Fibroblast of lung (primary cell): ENCODE measurements around the gene AKR1C3.

Experiments
- EZH2 ChIP-seq: IDR thresholded peaks from 2 replicates; pipeline ENCODE4 v1.5.1; 2012; ENCODE audit warnings: low read length, control low read depth, mild to moderate bottlenecking; ENCODE audit errors: missing control alignments
- TF ChIP-seq, protein P1 (sequence below), 2 donors: IDR thresholded peaks in 1 of 2; conservative IDR thresholded peaks in 1 of 2; 1 replicate in 1 of 2; 2 replicates in 1 of 2; pipeline ENCODE4 v1.5.1; 2011 to 2012; ENCODE audit warnings: low read length in 2 of 2, control low read depth in 1 of 2, inconsistent platforms in 1 of 2, low read depth in 1 of 2, mild to moderate bottlenecking in 1 of 2

DNA sequence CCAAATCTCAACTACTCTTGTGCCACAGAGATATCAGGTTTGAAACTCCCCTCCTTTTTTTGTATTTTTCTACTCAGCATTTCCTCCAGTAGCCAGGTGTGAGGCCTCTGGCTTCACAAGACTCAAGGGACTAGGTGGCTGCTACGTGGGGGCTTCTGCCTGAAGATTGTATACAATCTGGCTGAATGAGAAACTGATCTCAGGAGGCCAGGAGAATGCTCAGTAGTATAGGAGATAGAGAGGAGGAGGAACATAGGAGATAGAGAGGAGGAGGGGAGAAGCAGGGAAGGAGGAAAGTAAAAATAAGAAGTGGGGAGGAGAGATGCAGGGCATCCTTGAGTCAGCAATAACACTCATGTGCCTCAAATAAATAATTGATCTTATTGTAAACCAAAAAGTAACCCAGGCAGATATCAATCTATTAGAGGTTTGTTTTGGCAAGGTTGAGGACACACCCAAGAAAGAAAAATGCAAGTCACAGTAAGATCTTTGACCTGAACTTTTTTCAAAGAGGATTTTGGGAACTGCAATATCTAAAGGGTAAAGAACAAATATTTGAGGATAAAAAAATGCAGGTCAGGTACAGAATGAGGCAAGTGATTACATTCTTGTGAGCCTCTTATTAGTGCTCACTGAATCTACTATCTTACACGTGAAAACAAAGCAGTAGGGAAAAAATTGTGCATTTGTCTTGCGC, 53.9 kb downstream of the AKR1C3 start:
- TF ChIP-seq, protein P1, sequence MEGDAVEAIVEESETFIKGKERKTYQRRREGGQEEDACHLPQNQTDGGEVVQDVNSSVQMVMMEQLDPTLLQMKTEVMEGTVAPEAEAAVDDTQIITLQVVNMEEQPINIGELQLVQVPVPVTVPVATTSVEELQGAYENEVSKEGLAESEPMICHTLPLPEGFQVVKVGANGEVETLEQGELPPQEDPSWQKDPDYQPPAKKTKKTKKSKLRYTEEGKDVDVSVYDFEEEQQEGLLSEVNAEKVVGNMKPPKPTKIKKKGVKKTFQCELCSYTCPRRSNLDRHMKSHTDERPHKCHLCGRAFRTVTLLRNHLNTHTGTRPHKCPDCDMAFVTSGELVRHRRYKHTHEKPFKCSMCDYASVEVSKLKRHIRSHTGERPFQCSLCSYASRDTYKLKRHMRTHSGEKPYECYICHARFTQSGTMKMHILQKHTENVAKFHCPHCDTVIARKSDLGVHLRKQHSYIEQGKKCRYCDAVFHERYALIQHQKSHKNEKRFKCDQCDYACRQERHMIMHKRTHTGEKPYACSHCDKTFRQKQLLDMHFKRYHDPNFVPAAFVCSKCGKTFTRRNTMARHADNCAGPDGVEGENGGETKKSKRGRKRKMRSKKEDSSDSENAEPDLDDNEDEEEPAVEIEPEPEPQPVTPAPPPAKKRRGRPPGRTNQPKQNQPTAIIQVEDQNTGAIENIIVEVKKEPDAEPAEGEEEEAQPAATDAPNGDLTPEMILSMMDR (conservative IDR thresholded peaks at IDR 0.05 in 1 of 2, IDR thresholded peaks at IDR 0.05 in 1 of 2; ENCODE audit: low read depth in 1 of 2, low read length in 2 of 2), result no peak
- no peak for TF ChIP-seq EZH2
